Measurements from ENCODE around the gene FOXK2.
A peak's percentile ranks its signal among the peaks of the same experiment; 100 is the strongest.

FOXK2 gene

DNA sequence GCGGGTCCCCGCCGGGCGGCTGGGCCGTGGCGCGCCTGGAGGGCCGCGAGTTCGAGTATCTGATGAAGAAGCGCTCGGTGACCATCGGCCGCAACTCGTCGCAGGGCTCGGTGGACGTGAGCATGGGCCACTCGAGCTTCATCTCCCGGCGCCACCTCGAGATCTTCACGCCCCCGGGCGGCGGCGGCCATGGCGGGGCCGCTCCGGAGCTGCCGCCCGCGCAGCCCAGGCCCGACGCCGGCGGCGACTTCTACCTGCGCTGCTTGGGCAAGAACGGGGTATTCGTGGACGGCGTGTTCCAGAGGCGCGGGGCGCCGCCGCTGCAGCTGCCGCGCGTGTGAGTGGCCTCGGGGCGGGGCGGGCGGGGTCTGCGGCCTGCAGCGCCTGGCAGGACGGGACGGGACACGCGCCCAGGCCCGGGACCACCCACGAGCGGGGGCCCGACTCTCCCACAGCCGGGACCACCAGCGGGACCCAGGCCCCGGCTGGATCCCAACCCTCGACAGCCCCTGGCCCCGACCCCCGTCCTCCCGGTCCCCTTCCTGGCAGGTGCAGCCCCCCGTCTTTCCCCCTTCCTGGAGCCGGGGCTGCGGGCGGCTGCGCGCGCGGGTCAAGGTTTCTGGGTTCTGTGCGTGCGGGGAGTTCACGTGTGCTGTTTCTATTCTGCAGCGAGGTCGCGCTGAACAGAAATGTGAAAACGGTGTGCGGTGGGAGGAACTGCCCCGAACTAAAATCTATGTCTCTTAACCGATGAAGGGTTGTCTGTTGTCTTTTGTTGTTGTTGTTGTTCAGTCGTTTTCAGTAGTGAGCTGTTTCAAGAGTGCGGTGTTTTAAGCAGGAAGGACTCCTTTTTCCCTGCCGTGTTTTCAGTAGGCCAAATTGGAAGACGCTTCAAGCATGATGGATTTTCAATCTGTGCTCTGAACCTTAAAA, 705 bp downstream of the FOXK2 start:
- TF ChIP-seq, protein P1, sequence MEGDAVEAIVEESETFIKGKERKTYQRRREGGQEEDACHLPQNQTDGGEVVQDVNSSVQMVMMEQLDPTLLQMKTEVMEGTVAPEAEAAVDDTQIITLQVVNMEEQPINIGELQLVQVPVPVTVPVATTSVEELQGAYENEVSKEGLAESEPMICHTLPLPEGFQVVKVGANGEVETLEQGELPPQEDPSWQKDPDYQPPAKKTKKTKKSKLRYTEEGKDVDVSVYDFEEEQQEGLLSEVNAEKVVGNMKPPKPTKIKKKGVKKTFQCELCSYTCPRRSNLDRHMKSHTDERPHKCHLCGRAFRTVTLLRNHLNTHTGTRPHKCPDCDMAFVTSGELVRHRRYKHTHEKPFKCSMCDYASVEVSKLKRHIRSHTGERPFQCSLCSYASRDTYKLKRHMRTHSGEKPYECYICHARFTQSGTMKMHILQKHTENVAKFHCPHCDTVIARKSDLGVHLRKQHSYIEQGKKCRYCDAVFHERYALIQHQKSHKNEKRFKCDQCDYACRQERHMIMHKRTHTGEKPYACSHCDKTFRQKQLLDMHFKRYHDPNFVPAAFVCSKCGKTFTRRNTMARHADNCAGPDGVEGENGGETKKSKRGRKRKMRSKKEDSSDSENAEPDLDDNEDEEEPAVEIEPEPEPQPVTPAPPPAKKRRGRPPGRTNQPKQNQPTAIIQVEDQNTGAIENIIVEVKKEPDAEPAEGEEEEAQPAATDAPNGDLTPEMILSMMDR (IDR thresholded peaks at IDR 0.05), result no peak

DNA sequence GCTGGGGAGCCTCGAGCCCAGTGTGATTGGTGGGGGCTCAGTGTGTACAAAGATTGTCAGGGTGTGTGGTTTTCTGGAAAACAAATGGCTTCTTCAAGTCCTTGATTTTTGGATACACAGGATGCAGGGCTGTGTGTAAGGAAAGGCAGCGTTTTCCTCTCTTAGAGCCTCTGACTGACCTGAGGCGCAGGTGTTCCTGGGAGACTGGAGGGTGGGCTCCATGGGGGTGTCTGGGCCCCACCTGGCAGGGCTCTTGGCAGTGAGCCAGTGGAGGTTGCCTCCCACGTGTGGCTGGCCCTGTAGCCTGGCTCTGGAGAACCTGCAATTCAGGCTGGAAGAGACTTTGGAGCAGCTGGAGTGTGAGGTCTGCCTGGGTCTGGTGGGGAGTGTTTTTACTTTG, 5.0 kb downstream of the FOXK2 start:
- TF ChIP-seq, protein P1 (IDR thresholded peaks at IDR 0.05), result no peak

DNA sequence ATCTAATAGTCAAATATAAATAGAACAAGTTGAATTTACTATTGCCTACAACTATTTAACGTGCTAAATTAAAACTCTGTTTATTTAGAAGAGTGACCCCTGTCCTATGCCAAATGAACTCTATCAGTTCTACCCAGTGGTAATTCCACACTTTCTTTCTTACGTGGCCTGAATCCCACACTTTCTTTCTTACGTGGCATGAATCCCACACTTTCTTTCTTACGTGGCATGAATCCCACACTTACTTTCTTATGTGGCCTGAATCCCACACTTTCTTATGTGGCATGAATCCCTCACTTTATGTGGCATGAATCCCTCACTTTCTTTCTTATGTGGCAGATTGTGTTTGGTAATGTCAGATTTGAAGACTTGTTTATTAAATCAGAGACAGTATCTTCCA, 6.2 kb downstream of the FOXK2 start:
- TF ChIP-seq, protein P1 (IDR thresholded peaks at IDR 0.05), result no peak

DNA sequence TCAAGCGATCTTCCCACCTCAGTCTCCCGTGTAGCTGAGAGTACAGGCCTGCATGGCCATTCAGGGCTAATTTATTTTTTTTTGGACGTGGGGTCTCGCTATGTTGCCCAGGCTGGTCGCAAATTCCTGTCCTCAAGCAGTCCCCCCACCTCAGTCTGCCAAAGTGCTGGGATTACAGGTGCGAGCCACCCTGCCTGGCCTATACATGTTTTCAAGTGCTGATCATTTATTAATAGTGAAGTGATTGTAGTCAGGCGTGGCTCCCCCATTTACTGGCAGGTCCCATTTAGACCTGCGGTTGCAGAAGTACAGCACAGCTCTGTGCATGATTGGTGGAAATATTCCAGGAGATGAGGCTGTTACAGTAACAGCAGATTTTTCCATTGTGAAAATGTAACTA, 8.4 kb downstream of the FOXK2 start:
- TF ChIP-seq, protein P1 (IDR thresholded peaks at IDR 0.05), result no peak

DNA sequence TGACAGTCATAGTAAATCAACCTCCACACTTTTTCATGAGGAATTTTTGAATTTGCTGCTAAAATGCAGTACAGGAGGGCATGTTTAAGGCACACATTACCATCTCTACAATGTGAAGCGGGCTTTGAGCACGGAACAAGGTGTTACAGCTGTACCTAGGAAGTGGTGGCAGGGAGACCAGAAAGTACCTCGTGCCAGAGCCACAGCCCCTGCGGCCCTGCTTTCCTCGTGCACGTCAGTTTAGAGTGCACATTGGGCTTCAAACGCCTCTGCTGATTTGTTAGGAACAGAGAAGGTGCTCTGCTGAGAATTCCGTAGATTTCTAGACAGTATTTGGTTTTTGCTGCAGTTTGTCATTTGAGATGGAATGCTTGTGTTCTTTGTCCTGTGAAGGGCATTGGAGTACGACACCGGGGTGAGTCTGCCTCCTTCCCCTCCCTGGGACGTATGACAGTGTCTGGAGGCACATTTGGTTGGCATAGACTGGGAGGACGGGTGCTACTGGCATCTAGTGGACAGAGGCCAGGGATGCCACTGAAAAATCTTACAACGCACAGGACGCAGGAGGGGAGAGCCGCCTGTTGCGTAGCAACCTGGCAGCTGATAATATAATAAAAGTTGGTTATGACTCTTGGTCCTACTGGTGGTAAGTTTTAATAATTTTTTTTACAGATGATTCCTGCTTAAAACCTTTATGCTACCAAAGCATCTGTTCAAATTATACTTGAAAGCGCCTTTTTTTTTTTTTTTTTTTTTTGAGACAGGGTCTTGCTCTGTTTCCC, 9.1 kb downstream of the FOXK2 start:
- TF ChIP-seq, protein P1 (IDR thresholded peaks at IDR 0.05), result peak; percentile 67; the same call in 1 of the 2 replicates

DNA sequence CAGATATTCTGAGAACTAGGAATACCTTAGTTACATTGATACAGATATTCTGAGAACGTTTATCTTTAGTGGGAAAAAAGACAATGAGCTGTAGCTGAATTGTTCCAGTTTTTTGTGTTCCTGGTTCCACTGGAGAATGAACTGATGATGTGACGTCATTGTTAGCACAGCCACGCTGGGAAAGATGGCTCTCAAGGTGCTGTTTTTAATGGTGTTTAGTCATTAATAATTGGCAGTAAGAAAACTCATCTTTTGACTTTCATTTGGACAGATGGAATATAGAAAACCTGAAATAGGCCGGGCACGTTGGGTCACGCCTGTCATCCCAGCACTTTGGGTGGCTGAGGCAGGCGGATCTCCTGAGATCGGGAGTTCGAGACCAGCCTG, 10.4 kb downstream of the FOXK2 start:
- TF ChIP-seq, protein P1 (IDR thresholded peaks at IDR 0.05), result no peak

DNA sequence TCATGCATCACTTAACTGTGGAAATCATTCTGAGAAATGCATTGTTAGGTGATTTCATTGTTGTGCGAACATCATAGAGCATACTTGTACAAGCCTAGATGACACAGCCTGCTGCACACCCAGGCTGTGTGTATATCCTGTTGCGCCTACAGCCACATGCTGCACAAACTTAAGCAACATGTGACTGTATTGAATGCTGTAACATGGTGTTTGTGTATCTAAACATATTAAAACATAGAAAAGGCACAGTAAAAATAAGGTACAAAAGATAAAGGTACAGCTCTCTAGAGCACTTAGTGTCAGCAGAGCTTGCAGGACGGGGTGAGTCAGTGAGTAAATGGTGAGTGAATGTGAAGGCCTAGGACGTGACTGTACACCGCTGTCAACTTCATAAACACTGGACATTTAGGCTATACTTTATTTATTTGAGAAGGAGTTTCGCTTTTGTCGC, 11.9 kb downstream of the FOXK2 start:
- TF ChIP-seq, protein P1 (IDR thresholded peaks at IDR 0.05), result no peak

Data from LNCAP (cell line).